HL-60 (cell line): ENCODE data around the gene PRSS48.

Source experiments
- CTCF ChIP-seq: IDR thresholded peaks from one replicate; pipeline ENCODE4 v1.5.1; 2011; ENCODE audit warnings: low read length, control low read depth, inconsistent platforms; ENCODE audit not compliant: insufficient read depth
- POLR2AphosphoS5 ChIP-seq: IDR thresholded peaks from 2 replicates; pipeline ENCODE4 v1.6.1; 2012; ENCODE audit warnings: low read depth

DNA sequence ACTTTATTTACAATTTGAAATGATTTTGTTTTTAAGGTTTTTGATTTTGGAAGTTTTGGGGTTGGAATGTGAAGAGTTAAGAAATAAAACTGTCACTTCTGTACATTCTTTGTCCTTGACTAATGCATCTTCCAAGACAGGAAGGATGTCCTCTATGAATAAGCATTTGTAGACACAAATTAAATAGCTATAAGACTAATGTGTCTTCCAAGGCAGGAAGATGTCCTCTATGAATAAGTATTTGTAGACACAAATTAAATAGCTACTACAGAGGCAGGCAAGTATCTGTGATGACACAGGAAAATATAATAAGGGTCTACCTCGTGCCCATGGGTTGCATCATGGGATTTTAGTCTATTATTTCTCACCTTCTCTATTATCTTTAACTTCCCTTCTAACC, 14.5 kb downstream of the PRSS48 start:
- TF ChIP-seq CTCF (no peak), POLR2AphosphoS5 (no peak)
